K562 (cell line): ENCODE results near the gene C5AR2. TPM values are rescaled to one million over a fixed set of nuclear protein-coding genes. Genes with fewer than 3 reads are reported as not detected.
A peak's percentile ranks its signal among the peaks of the same experiment; 100 is the strongest.

ENCODE experiments used
- ATAC-seq: fragments of 200-7000 bp; cut with Tn5 transposase; 3 replicates; pipeline ENCODE4 v1.9.1; 2020; ENCODE audit warnings: moderate library complexity
- BruUV-seq: library from RNA; stranded (reverse); fragments of 400-500 nt; replicated peaks from 2 replicates; lab custom pipeline; 2021; lab: Mats Ljungman, UMichigan
- CTCF ChIA-PET: fragments of 300-600 bp; formaldehyde crosslinking; extraction: SDS; loops from one replicate; lab custom pipeline; 2021; ENCODE audit warnings: low intra/inter-chr PET ratio; lab: Yijun Ruan, JAX
- POLR2A ChIA-PET: fragments of 300-600, 350-650 bp; sonication (Branson Sonifier 250); formaldehyde crosslinking; extraction: SDS; loops from one replicate; lab custom pipeline; 2021; ENCODE audit warnings: antibody characterized with exemption, inconsistent platforms; lab: Yijun Ruan, JAX
- DNase-seq, 4 experiments: peaks; one replicate each; pipeline versions ENCODE4 v3.0.0 to v3.0.0-alpha.2; 2011 to 2018; ENCODE audit warnings: low spot score in 3 of 4, mixed read lengths in 3 of 4; ENCODE audit errors: extremely low read depth in 1 of 4
- FAIRE-seq: peaks from 2 replicates; lab custom pipeline; 2011; peaks lifted over from hg19 to GRCh38; lab: Jason Lieb, UNC
- H2AFZ ChIP-seq: 2 replicates; pipeline ENCODE4 v1.6.0; 2011; ENCODE audit warnings: low read depth, low read length, control low read depth, inconsistent platforms
- H3K27ac ChIP-seq: fragments of 200-600 bp; 3 replicates; pipeline ENCODE4 v1.8.0; 2011; ENCODE audit warnings: low read depth, mild to moderate bottlenecking, control low read depth, inconsistent platforms, low read length, moderate library complexity, mixed read lengths; ENCODE audit errors: extremely low read depth
- H3K27me3 ChIP-seq, 2 experiments: fragments of 300-600 bp in 1 of 2; 2 replicates in 1 of 2; 3 replicates in 1 of 2; pipeline versions ENCODE4 v1.6.0 to v1.8.0; 2011; ENCODE audit warnings: inconsistent platforms in 2 of 2, low read length in 2 of 2, mild to moderate bottlenecking in 1 of 2, mixed read lengths in 1 of 2, moderate library complexity in 1 of 2; ENCODE audit not compliant: control insufficient read depth in 2 of 2, insufficient read depth in 2 of 2
- H3K36me3 ChIP-seq: fragments of 300-600 bp; 3 replicates; pipeline ENCODE4 v1.8.0; 2011; ENCODE audit warnings: mild to moderate bottlenecking, low read length, inconsistent platforms; ENCODE audit not compliant: control insufficient read depth, insufficient read depth
- H3K4me1 ChIP-seq, 2 experiments: fragments of 200-600 bp in 1 of 2; replicated peaks in 1 of 2; 2 replicates in 1 of 2; 3 replicates in 1 of 2; pipeline versions ENCODE4 v1.5.1 to v1.8.0; 2011; ENCODE audit warnings: inconsistent platforms in 2 of 2, low read length in 2 of 2, mild to moderate bottlenecking in 1 of 2, mixed read lengths in 1 of 2, moderate library complexity in 1 of 2; ENCODE audit not compliant: control insufficient read depth in 2 of 2, insufficient read depth in 2 of 2
- H3K4me2 ChIP-seq: 2 replicates; pipeline ENCODE4 v1.6.1; 2011; ENCODE audit warnings: low read length, control low read depth, inconsistent platforms, mixed read lengths; ENCODE audit not compliant: insufficient read depth
- H3K4me3 ChIP-seq: fragments of 200-600 bp; sonication (generic), shearing (Covaris generic); 2 replicates; pipeline ENCODE4 v1.5.1; 2016; ENCODE audit warnings: control low read depth, inconsistent platforms
- H3K79me2 ChIP-seq: fragments of 200-600 bp; 3 replicates; pipeline ENCODE4 v1.8.0; 2011; ENCODE audit warnings: low read length, inconsistent platforms; ENCODE audit not compliant: control insufficient read depth, insufficient read depth
- H3K9ac ChIP-seq, 2 experiments: 2 replicates each; pipeline versions ENCODE4 v1.6.0 to v1.6.1; 2011; ENCODE audit warnings: low read depth in 2 of 2, low read length in 2 of 2, control low read depth in 1 of 2, inconsistent platforms in 1 of 2, mild to moderate bottlenecking in 1 of 2, mixed read lengths in 1 of 2; ENCODE audit not compliant: insufficient read depth in 1 of 2
- H3K9me1 ChIP-seq: one replicate; pipeline ENCODE4 v1.6.0; 2011; ENCODE audit warnings: inconsistent platforms, mild to moderate bottlenecking, low read length, moderate library complexity; ENCODE audit not compliant: control insufficient read depth, insufficient read depth
- H3K9me3 ChIP-seq: replicated peaks from 2 replicates; pipeline ENCODE4 v1.5.1; 2011; ENCODE audit warnings: low read depth, low read length, inconsistent platforms; ENCODE audit not compliant: control insufficient read depth, insufficient read depth
- H4K20me1 ChIP-seq: replicated peaks from 2 replicates; pipeline ENCODE4 v1.6.1; 2011; ENCODE audit warnings: low read length, inconsistent platforms, mixed read lengths; ENCODE audit not compliant: control insufficient read depth, insufficient read depth
- BACH1 ChIP-seq: fragments of 200-800 bp; sonication (Bioruptor generic); IDR thresholded peaks from 2 replicates; pipeline ENCODE4 v1.6.1; 2016; ENCODE audit warnings: missing genetic modification characterization, missing compliant biosample characterization
- CXXC5 ChIP-seq: fragments of 250-450 bp; sonication (Bioruptor Pico); IDR thresholded peaks from 2 replicates; pipeline ENCODE4 v1.8.0; 2022; ENCODE audit warnings: inconsistent platforms, mild to moderate bottlenecking, moderate library complexity
- FOXK1 ChIP-seq: sonication (generic); formaldehyde crosslinking; IDR thresholded peaks from 2 replicates; pipeline ENCODE4 v1.8.0; 2022; ENCODE audit warnings: missing genetic modification reagents, mild to moderate bottlenecking, borderline replicate concordance
- KDM1A ChIP-seq, 2 experiments: fragments of 450-650 bp; IDR thresholded peaks; 2 replicates each; pipeline ENCODE4 v1.6.1; 2016; ENCODE audit warnings: mild to moderate bottlenecking in 2 of 2
- MTA1 ChIP-seq: fragments of 450-650 bp; IDR thresholded peaks from 2 replicates; pipeline ENCODE4 v1.6.1; 2017; ENCODE audit warnings: borderline replicate concordance
- MTA2 ChIP-seq: fragments of 450-650 bp; IDR thresholded peaks from 2 replicates; pipeline ENCODE4 v1.6.1; 2016; ENCODE audit warnings: low read depth
- MYC ChIP-seq, 2 experiments: fragments of 250-450 bp in 1 of 2; sonication (Bioruptor Pico) in 1 of 2; IDR thresholded peaks; 2 replicates each; pipeline versions ENCODE4 v1.5.1 to v1.6.1; 2012 to 2021; ENCODE audit warnings: low read depth in 2 of 2, borderline replicate concordance in 1 of 2, improper control_type of control experiment in 1 of 2, low read length in 1 of 2, mild to moderate bottlenecking in 1 of 2, moderate library complexity in 1 of 2
- NR1H2 ChIP-seq: sonication (generic); formaldehyde crosslinking; IDR thresholded peaks from 2 replicates; pipeline ENCODE4 v1.4.0; 2020; ENCODE audit warnings: mild to moderate bottlenecking, missing genetic modification reagents
- NRF1 ChIP-seq, 2 experiments: fragments of 450-650 bp; IDR thresholded peaks in 1 of 2; conservative IDR thresholded peaks in 1 of 2; 2 replicates each; pipeline ENCODE4 v1.6.1; 2014; ENCODE audit warnings: mild to moderate bottlenecking in 2 of 2
- POLR2G ChIP-seq: fragments of 200-400 bp; formaldehyde crosslinking; IDR thresholded peaks from 2 replicates; pipeline ENCODE4 v1.6.1; 2017; ENCODE audit warnings: low read depth, mild to moderate bottlenecking, antibody characterized with exemption, low read length, moderate library complexity
- POLR3A ChIP-seq: IDR thresholded peaks from 2 replicates; pipeline ENCODE4 v1.6.1; 2011; ENCODE audit warnings: borderline replicate concordance, mild to moderate bottlenecking, moderate library complexity; ENCODE audit not compliant: insufficient read length, insufficient read depth; ENCODE audit errors: extremely low read depth
- RBFOX2 ChIP-seq: fragments of 200-400 bp; formaldehyde crosslinking; IDR thresholded peaks from 2 replicates; pipeline ENCODE4 v1.6.1; 2017; ENCODE audit warnings: low read depth, mild to moderate bottlenecking, low read length, moderate library complexity
- SIN3B ChIP-seq: fragments of 450-650 bp; IDR thresholded peaks from 2 replicates; pipeline ENCODE4 v1.6.1; 2017; ENCODE audit warnings: low read depth, mild to moderate bottlenecking, moderate library complexity
- SRSF1 ChIP-seq: fragments of 200-400 bp; formaldehyde crosslinking; IDR thresholded peaks from 2 replicates; pipeline ENCODE4 v1.6.1; 2017; ENCODE audit warnings: mild to moderate bottlenecking, low read depth, low read length, moderate library complexity
- THAP7 ChIP-seq: fragments of 250-450 bp; sonication (Bioruptor Pico); IDR thresholded peaks from 2 replicates; pipeline ENCODE4 v1.5.0; 2021
- ZBTB33 ChIP-seq: sonication (generic); formaldehyde crosslinking; IDR thresholded peaks from 2 replicates; pipeline ENCODE4 v1.8.1; 2023; ENCODE audit warnings: mild to moderate bottlenecking, missing genetic modification reagents
- ZBTB5 ChIP-seq: fragments of 450-650 bp; IDR thresholded peaks from 2 replicates; pipeline ENCODE4 v1.6.1; 2017; ENCODE audit warnings: antibody characterized with exemption
- ZNF77 ChIP-seq: fragments of 250-450 bp; sonication (Bioruptor Pico); IDR thresholded peaks from 2 replicates; pipeline ENCODE4 v1.5.0; 2020
- WGBS: fragments of 100-300 bp; shearing (Covaris generic); methylation state at CpG from one replicate; pipeline ENCODE4 v1.1.6; 2016; ENCODE audit warnings: low coverage, mixed read lengths; ENCODE audit not compliant: insufficient coverage; ENCODE audit errors: missing lambda C conversion rate; 5-methylcytosine and 5-hydroxymethylcytosine counted together
- in situ Hi-C: fragments of 300-500 bp; cut with MboI; formaldehyde crosslinking; loops from 4 replicates; pipeline ENCODE4 v1.15.0; 2018; ENCODE audit warnings: inconsistent platforms, mixed read lengths
- intact Hi-C: fragments of 100-400 bp; cut with micrococcal nuclease; formaldehyde crosslinking; loops from 2 replicates; pipeline ENCODE4 v1.14.2; 2022
- polyA plus RNA-seq, 8 experiments: library from polyadenylated mRNA; depleted of rRNA in 4 of 8; stranded (reverse) in 5 of 8; unstranded in 3 of 8; fragments of >200 nt; fragmentation: Nextera tagmentation in 2 of 8; fragmentation: Illumina TruSeq in 1 of 8; extraction: Ambion mirVana in 2 of 8; extraction: Trizol in 1 of 8; gene quantifications; 2 replicates each; pipeline versions ENCODE4 v1.2.1 to v1.2.3, GENCODE V29; 2011 to 2014; ENCODE audit warnings: inconsistent platforms in 1 of 8, missing spikeins in 1 of 8
- total RNA-seq, 7 experiments: library from RNA; depleted of rRNA in 6 of 7; stranded (reverse); fragments of >200 nt in 6 of 7; fragmentation: Illumina TruSeq in 2 of 7; extraction: Trizol in 2 of 7; gene quantifications; 2 replicates each; pipeline versions ENCODE4 v1.2.1 to v1.2.3, GENCODE V29; 2011 to 2021; ENCODE audit warnings: low replicate concordance in 1 of 7

The C5AR2 gene
- total and polyA plus RNA-seq, 9 of the 15 experiments (the other 6 are each of a cell fraction or from before 2014, with no cell fraction given), result 0.01 to 1.1 (median 0.13) TPM

GRCh38 chr19:47379381-47379938 lies 47.5 kb downstream of the C5AR2 start:
- Histone ChIP-seq H2AFZ (no peak overlapping the region), H3K9me1 (no peaks in the 10 kb centered on the region), H3K9me3 (no peaks in the 10 kb centered on the region), H4K20me1 (peaks cover 5% of the 10 kb centered on the region; the same call in 1 of the 2 replicates), H3K4me2 (no peak overlapping the region), H3K9ac (peak overlapping the region in 1 of 2 experiments; percentile 52; a peak in 1 of 4 replicates), H3K79me2 (no peaks in the 10 kb centered on the region), H3K36me3 (peaks cover 78% of the 10 kb centered on the region; the same call in 2 of the 3 replicates), H3K27me3 (no peaks in the 10 kb centered on the region), H3K4me3 (no peak overlapping the region), H3K27ac (no peak overlapping the region), H3K4me1 (peaks cover 7 to 32% of the 10 kb centered on the region in 2 experiments; a peak in 4 of 5 replicates)
- ATAC-seq (no peak), FAIRE-seq (no peak), DNase-seq (no peak)
- intact Hi-C loops (no loop called here), in situ Hi-C loops (no loop called here)
- CTCF ChIA-PET, result no interaction called here
- no peak for TF ChIP-seq THAP7 (CRISPR knock-in tag)
- TF ChIP-seq ZNF77 (CRISPR knock-in tag), result no peak
- TF ChIP-seq RBFOX2, result peak; percentile 44
- no peak for TF ChIP-seq NR1H2 (CRISPR knock-in tag)
- TF ChIP-seq MTA1, result no peak
- no peak for TF ChIP-seq MYC (IDR thresholded peaks at IDR 0.05; ENCODE audit: low read depth, low read length)
- no peak for TF ChIP-seq MYC (CRISPR knock-in tag; IDR thresholded peaks at IDR 0.05; ENCODE audit: borderline replicate concordance, low read depth)
- no peak for TF ChIP-seq SRSF1
- no peak for TF ChIP-seq NRF1 (conservative IDR thresholded peaks at IDR 0.05 in 1 of 2, IDR thresholded peaks at IDR 0.05 in 1 of 2)
- peak; percentile 52; the same call in 1 of the 2 replicates for TF ChIP-seq POLR2G
- peak; percentile 53; the same call in 1 of the 2 replicates for TF ChIP-seq ZBTB33 (CRISPR knock-in tag)
- no peak for TF ChIP-seq FOXK1
- no peak for TF ChIP-seq MTA2
- TF ChIP-seq ZBTB5, result no peak
- no peak for TF ChIP-seq CXXC5
- no peak for TF ChIP-seq KDM1A (IDR thresholded peaks at IDR 0.05)
- TF ChIP-seq POLR3A, result no peak
- TF ChIP-seq BACH1 (tag), result no peak
- no peak for TF ChIP-seq SIN3B
- WGBS, result 93% methylated on average over 21 of the region's 23 CpGs
- POLR2A ChIA-PET, result interaction anchor here (1.0 kb wide), 1 partner anchor 8 kb away, joined by 5 read pairs; no protein-coding TSS in a partner anchor
- no TSS peak for BruUV-seq
